ENCODE measurements around the gene PRKX. TPM values are rescaled to one million over a fixed set of nuclear protein-coding genes. Genes with fewer than 3 reads are reported as not detected.

Gene PRKX
- total and polyA plus RNA-seq, 2 of the 8 experiments (the other 6 are each of a cell fraction or from before 2014, with no cell fraction given) = 19.4 to 55.3 TPM

DNA sequence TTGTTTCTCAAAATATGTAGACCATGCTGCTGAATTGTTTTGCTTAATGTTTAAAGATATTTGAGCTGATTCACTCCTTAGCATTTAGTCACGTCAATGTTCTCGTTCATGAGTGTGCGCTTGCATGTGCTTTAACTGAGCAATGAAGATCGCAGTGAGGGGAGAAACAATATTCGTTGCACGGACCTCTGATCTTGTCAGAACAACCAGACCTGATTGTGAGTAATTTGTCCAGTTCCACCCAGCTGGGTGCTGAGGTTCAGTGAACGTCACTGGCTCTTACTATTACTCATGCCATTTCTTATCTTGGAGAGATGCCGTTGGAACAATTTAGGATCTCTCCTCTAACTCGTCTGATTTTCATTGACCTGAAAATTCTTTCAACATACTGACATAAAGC is 15.0 kb upstream of the PRKX start (continued):
- TF ChIP-seq, protein P1, sequence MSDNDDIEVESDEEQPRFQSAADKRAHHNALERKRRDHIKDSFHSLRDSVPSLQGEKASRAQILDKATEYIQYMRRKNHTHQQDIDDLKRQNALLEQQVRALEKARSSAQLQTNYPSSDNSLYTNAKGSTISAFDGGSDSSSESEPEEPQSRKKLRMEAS (IDR thresholded peaks at IDR 0.05) = no peak
- TF ChIP-seq, protein P2, sequence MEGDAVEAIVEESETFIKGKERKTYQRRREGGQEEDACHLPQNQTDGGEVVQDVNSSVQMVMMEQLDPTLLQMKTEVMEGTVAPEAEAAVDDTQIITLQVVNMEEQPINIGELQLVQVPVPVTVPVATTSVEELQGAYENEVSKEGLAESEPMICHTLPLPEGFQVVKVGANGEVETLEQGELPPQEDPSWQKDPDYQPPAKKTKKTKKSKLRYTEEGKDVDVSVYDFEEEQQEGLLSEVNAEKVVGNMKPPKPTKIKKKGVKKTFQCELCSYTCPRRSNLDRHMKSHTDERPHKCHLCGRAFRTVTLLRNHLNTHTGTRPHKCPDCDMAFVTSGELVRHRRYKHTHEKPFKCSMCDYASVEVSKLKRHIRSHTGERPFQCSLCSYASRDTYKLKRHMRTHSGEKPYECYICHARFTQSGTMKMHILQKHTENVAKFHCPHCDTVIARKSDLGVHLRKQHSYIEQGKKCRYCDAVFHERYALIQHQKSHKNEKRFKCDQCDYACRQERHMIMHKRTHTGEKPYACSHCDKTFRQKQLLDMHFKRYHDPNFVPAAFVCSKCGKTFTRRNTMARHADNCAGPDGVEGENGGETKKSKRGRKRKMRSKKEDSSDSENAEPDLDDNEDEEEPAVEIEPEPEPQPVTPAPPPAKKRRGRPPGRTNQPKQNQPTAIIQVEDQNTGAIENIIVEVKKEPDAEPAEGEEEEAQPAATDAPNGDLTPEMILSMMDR (IDR thresholded peaks at IDR 0.05; ENCODE audit: control extremely low read depth in 1 of 3, insufficient read depth in 1 of 3, low read depth in 1 of 3, low read length in 3 of 3) = no peak
- TF ChIP-seq JUND (IDR thresholded peaks at IDR 0.05; ENCODE audit: low read length) = no peak
- no peak for TF ChIP-seq TCF12 (IDR thresholded peaks at IDR 0.05; ENCODE audit: low read depth, low read length)
- TF ChIP-seq TAF7 (optimal IDR thresholded peaks at IDR 0.05; ENCODE audit: borderline replicate concordance, low read depth, low read length) = no peak
- no peak for TF ChIP-seq RAD21 (IDR thresholded peaks at IDR 0.05 in 1 of 2, conservative IDR thresholded peaks at IDR 0.05 in 1 of 2; ENCODE audit: low read depth in 2 of 2, low read length in 2 of 2)
- TF ChIP-seq, protein P3, sequence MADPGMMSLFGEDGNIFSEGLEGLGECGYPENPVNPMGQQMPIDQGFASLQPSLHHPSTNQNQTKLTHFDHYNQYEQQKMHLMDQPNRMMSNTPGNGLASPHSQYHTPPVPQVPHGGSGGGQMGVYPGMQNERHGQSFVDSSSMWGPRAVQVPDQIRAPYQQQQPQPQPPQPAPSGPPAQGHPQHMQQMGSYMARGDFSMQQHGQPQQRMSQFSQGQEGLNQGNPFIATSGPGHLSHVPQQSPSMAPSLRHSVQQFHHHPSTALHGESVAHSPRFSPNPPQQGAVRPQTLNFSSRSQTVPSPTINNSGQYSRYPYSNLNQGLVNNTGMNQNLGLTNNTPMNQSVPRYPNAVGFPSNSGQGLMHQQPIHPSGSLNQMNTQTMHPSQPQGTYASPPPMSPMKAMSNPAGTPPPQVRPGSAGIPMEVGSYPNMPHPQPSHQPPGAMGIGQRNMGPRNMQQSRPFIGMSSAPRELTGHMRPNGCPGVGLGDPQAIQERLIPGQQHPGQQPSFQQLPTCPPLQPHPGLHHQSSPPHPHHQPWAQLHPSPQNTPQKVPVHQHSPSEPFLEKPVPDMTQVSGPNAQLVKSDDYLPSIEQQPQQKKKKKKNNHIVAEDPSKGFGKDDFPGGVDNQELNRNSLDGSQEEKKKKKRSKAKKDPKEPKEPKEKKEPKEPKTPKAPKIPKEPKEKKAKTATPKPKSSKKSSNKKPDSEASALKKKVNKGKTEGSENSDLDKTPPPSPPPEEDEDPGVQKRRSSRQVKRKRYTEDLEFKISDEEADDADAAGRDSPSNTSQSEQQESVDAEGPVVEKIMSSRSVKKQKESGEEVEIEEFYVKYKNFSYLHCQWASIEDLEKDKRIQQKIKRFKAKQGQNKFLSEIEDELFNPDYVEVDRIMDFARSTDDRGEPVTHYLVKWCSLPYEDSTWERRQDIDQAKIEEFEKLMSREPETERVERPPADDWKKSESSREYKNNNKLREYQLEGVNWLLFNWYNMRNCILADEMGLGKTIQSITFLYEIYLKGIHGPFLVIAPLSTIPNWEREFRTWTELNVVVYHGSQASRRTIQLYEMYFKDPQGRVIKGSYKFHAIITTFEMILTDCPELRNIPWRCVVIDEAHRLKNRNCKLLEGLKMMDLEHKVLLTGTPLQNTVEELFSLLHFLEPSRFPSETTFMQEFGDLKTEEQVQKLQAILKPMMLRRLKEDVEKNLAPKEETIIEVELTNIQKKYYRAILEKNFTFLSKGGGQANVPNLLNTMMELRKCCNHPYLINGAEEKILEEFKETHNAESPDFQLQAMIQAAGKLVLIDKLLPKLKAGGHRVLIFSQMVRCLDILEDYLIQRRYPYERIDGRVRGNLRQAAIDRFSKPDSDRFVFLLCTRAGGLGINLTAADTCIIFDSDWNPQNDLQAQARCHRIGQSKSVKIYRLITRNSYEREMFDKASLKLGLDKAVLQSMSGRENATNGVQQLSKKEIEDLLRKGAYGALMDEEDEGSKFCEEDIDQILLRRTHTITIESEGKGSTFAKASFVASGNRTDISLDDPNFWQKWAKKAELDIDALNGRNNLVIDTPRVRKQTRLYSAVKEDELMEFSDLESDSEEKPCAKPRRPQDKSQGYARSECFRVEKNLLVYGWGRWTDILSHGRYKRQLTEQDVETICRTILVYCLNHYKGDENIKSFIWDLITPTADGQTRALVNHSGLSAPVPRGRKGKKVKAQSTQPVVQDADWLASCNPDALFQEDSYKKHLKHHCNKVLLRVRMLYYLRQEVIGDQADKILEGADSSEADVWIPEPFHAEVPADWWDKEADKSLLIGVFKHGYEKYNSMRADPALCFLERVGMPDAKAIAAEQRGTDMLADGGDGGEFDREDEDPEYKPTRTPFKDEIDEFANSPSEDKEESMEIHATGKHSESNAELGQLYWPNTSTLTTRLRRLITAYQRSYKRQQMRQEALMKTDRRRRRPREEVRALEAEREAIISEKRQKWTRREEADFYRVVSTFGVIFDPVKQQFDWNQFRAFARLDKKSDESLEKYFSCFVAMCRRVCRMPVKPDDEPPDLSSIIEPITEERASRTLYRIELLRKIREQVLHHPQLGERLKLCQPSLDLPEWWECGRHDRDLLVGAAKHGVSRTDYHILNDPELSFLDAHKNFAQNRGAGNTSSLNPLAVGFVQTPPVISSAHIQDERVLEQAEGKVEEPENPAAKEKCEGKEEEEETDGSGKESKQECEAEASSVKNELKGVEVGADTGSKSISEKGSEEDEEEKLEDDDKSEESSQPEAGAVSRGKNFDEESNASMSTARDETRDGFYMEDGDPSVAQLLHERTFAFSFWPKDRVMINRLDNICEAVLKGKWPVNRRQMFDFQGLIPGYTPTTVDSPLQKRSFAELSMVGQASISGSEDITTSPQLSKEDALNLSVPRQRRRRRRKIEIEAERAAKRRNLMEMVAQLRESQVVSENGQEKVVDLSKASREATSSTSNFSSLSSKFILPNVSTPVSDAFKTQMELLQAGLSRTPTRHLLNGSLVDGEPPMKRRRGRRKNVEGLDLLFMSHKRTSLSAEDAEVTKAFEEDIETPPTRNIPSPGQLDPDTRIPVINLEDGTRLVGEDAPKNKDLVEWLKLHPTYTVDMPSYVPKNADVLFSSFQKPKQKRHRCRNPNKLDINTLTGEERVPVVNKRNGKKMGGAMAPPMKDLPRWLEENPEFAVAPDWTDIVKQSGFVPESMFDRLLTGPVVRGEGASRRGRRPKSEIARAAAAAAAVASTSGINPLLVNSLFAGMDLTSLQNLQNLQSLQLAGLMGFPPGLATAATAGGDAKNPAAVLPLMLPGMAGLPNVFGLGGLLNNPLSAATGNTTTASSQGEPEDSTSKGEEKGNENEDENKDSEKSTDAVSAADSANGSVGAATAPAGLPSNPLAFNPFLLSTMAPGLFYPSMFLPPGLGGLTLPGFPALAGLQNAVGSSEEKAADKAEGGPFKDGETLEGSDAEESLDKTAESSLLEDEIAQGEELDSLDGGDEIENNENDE (IDR thresholded peaks at IDR 0.05; ENCODE audit: insufficient replicate concordance, low read length) = no peak
- TF ChIP-seq MAFK (IDR thresholded peaks at IDR 0.05; ENCODE audit: low read depth, low read length) = no peak
